ENCODE measurements around the gene PEX7.
"Not testable (repeated sequence)": the region's sequence is repeated elsewhere in the genome, so short reads cannot be mapped to it uniquely, and the experiment has no call there.

PEX7 gene

GRCh38 chr6:136846477-136846876 is 24.1 kb downstream of the PEX7 start:
- DNase-seq = not testable (repeated sequence)

GRCh38 chr6:136849979-136850563 is 27.7 kb downstream of the PEX7 start:
- not testable (repeated sequence) for DNase-seq

DNA sequence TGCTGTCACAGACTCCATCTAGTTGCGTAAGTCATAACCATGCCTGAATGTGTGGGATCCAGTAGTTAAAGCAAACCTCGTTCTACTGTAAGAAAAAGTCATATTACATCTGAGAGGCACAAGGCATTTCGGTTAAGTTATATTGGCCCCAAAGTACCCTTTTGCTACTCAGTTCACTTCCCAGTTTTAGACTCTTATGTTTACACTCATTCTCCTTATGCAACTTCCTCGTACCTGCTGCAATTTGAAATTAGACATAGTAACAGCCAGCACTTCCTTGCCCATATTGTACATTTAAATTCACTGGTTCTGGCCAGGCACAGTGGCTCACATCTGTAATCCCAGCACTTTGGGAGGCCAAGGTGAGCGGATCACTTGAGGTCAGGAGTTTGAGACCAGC is 37.0 kb downstream of the PEX7 start:
- DNase-seq = peak; percentile 51

GRCh38 chr6:136860043-136860442 is 37.7 kb downstream of the PEX7 start:
- DNase-seq = no peak

DNA sequence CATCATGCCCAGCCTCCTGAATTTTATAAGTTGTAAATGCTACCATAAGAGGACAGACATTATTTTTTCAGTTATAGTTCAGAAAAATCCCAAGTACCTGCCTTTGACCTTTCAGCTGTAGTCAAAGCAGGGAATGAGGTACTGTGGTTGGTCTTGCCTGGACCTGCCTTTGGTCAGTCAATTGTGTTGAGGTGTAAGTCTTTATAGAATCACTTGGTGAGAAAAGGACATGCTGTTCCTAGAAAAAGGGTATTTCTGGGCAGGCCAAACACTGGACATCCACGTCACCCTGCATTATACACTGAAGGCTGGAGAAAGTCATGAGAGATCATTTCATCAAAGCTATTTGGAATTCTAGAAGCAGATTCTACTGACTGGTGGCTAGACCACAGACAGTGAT is 40.3 kb downstream of the PEX7 start:
- DNase-seq = no peak

DNA sequence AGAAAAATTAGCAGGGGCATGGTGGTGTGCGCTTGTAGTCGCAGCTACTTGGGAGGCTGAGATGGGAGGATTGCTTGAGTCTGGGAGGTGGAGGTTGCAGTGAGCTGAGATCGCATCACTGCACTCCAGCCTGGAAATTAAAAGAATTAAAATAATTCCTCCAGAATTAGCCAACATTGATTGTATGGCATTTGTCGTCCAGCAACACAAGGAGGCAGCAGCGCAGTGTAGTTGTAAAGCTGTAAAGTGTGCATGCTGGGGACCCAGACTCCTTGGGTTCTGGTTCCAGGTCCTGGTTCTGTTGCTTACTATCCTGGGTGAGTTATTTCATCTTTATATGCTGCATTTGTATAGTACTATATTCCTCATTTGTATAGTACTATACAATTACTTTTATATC is 41.4 kb downstream of the PEX7 start:
- no peak for DNase-seq

DNA sequence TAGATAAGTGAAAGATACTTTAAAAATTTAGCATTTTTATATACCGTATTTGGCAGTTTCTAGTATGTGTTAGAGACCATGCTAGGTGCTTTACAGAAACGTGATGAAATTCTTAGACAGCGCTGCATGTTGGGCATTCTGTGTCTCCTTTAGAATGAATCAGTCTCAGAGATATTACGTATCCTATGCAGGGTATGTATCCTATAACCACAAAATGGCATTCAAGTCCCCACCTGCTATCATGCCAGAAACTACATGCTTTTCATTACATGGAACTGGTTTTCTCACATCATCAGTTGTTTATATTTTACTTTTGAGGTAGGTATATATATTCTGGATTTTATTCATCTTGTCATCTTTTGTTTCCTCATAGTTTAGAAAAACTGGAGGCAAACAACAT is 42.3 kb downstream of the PEX7 start:
- DNase-seq = no peak

GRCh38 chr6:136866872-136867416 is 44.6 kb downstream of the PEX7 start:
- DNase-seq = peak; percentile 87

GRCh38 chr6:136869451-136869850 is 47.1 kb downstream of the PEX7 start:
- DNase-seq = no peak

- DNase-seq = peak; percentile 48
Measured at GRCh38 chr6:136873748-136874147, 51.4 kb downstream of the PEX7 start.

GRCh38 chr6:136876469-136876868 is 54.1 kb downstream of the PEX7 start:
- DNase-seq = not testable (repeated sequence)

- no peak for DNase-seq
Measured at GRCh38 chr6:136880748-136881460, 58.5 kb downstream of the PEX7 start.

GRCh38 chr6:136886091-136886490 is 63.7 kb downstream of the PEX7 start:
- peak; percentile 30 for DNase-seq

- DNase-seq = peak; percentile 16
Measured at GRCh38 chr6:136887953-136888352, 65.6 kb downstream of the PEX7 start.

DNA sequence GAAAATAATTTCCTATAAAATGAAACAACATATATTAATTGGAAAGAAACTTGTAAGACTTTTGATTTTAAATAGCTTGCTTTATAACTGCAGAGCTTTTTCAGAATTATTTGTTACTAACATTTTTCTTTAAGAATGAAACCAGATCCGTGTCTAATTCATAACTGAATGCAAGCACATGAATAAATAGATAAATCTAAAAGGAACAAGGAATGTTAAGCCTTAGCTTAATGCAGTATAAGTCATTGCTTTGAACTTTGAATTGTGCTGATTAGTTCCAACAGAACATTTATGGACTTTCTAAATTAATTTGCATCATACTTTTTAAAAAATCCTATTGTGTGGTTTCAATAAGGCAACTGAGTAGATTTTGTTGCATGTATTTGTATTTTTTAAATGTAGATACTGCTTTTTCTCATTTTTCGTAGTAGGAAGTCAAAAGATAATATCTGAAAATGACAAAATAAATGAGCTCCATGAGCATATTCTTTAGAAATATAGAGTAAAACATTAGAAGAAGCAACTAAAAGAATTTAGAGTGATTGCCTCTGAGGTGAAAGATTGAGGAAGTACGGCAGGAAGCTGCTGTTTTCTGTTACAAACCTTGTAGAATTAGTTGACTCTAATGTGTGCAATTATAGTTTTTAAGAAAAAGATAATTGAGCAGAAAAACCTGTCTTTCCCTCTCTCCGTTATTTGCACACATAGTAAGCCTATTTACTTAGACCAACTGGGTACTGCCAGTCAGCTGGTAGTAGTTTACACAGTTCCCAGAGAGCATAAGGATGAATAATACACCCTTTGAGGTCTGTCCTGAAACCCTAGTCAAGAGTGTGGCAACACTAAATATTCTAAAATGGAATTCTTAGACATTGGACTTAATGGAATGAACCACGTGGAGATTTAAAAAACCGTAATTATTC is 67.1 kb downstream of the PEX7 start:
- DNase-seq = peak; percentile 61

DNA sequence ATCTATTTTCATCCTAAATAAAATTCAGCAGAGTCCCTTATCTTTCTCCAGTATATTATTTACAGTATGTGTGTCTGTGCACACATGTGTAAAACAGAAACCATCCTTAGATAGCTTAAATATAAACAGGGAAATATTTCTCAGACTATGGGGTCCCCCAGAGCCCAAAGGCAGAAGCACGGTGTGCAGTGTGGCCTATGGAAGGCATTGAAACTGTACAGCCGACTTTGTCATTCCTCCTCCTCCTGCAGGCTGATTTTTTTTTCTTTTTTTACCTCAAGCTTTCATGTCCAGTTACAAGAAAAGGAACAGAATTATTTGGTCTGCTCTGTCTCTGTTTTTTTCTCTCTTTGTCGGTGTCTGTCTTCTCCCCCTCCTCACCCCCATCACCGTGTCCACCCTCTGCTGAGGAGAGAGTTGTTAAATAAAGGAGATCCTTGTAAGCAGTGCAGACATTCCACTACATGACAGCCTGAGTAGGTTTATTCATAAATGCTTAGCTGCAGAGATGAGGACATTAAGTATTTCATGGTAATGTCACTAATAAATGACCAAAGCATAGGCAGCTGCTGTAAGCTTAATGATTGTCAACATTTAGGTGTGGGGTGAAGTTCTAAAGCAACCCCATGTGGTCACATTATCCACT is 67.9 kb downstream of the PEX7 start:
- DNase-seq = peak; percentile 52

- peak; percentile 47 for DNase-seq
Measured at GRCh38 chr6:136890986-136891385, 68.6 kb downstream of the PEX7 start.

DNA sequence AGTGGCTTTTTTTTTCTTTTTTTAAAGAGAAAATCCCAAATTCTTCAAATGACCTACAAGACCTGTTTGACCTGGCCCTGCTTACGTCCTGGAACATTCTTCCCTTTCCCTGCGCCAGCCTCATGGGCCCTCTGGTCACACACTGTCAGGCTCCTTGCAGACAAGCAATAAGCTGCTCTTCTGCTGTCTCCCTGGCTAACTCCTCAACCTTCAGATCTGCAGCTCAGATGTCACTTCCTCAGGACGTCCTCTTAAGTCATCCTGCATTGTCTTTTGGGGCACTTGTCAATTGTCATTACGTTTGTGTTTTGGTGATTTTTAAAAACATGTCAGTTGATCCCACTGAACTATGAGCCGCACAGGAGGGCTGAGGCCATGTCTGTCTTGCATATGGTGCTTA is 70.8 kb downstream of the PEX7 start:
- no peak for DNase-seq

- DNase-seq = peak; percentile 21
Measured at GRCh38 chr6:136895901-136896300, 73.5 kb downstream of the PEX7 start.

- no peak for DNase-seq
Measured at GRCh38 chr6:136897071-136897470, 74.7 kb downstream of the PEX7 start.

DNA sequence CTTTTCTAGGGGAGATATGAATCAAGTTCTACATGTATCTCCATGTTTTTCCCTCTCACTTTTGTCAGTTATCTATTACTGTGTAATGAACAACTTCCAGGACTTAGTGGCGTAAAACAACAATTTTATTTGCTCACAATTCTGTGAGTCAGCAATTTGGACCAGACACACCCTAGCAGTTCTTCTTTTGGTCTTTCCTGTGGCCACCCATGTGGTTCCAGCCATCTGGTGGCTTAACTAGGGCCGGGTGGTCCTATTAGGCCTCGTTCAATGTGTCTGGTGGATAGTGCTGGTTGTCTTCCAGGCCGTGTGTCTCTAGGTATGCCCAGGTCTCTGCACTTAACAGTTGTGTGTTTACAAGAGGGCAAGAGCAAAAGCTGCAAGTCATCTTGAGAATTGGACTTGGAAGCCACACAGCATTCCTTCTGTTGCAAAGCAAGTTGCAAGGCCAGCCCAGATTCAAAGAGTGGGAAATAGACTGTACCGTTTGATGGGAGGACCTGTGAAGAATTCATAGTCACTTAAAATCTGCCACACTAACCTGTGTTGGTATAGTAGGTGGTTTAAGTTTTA is 78.9 kb downstream of the PEX7 start:
- peak; percentile 55 for DNase-seq

GRCh38 chr6:136904477-136904876 is 82.1 kb downstream of the PEX7 start:
- not testable (repeated sequence) for DNase-seq
